HG02840 (cell line): ENCODE results near the gene PPARD.
"Not testable (repeated sequence)": the region's sequence is repeated elsewhere in the genome, so short reads cannot be mapped to it uniquely, and the experiment has no call there.

Experiments used
- ATAC-seq: cut with Tn5 transposase; IDR thresholded peaks from one replicate; pipeline ENCODE4 v1.9.1; 2021; ENCODE audit warnings: mild to moderate bottlenecking, moderate library complexity, moderate number of reproducible peaks; ENCODE audit not compliant: unreplicated experiment, low FRiP score

The PPARD gene

GRCh38 chr6:35432291-35432690 is 89.9 kb downstream of the PPARD start:
- no peak for ATAC-seq

DNA sequence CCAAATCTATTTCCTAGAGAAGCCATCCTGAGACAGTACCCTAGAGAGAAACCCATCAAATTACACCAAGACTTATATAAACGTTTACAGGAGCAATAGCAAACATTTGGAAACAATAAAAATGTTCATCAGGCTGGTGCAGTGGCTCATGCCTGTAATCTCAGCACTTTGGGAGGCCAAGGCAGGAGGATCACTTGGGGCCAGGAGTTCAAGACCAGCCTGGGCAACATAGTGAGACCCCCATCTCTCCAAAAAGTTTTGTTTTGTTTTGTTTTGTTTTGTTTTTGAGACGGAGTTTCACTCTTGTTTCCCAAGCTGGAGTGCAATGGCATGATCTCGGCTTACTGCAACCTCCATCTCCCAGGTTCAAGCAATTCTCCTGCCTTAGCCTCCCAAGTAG is 90.3 kb downstream of the PPARD start:
- not testable (repeated sequence) for ATAC-seq

- no peak for ATAC-seq
Observed at GRCh38 chr6:35435074-35435837, 92.9 kb downstream of the PPARD start.

DNA sequence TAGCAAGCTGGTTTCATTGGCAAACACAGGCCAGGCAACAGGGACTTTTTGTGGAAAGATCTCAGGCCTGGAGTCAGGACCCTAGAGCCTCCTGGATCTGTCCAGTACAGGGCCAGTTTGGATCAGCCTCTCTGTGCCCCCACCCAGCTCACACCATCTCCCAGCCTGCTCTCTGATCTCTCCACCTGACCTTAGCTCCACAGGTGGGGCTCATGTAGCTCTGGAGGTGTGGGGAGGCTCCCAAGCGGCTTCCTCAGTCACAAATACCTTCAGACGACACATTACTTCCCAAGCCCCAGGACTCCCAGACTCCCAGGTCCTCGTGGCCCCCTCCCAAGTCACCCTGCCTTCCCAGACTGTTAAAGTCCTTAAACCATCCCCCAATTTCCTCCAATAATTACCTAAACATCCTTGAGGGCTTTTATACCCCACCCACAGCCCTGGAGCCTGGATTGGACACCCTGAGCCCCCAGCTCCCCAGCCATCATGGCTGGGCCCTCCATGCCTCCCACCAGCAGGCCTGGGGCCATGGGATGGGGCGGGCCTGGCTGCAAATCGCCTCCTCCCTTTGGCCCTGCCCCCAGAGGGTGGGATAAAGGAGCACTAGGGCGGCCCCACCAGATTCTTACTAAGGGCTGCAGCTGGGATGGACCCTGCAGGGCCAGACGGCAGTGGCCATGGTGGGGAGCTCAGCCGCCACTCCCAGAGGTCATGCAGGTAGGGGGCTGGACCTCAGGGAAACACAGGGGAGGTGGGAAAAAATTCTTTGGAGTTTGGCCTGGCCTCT is 93.9 kb downstream of the PPARD start:
- ATAC-seq: no peak

DNA sequence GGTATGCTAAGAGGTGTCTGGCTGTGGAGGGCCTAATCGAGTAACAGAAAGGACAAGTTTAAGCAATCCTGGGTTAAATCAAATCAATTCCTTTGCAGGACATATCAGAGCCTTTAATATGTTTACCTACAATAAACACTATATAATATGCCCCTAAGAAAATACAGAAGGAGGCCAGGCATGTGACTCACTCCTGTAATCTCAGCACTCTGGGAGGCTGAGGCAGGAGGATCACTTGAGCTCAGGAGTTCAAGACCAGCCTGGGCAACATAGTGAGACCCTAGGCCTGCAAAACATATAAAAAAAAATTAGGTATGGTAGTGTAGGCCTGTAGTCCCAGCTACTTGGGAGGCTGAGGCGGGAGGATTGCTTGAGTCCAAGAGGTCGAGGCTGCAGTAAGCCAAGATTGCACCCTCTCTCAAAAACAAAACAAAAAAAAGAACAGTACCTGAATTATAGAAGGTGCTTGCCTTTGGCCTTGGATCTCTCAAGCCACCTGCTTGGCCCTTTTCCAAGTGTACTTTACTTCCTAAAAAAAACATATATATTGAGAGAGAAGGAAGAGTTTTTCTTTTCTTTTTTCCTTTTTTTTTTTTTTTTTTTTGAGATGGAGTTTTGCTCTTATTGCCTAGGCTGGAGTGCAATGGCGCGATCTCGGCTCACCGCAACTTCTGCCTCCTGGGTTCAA is 96.2 kb downstream of the PPARD start:
- ATAC-seq: not testable (repeated sequence)

DNA sequence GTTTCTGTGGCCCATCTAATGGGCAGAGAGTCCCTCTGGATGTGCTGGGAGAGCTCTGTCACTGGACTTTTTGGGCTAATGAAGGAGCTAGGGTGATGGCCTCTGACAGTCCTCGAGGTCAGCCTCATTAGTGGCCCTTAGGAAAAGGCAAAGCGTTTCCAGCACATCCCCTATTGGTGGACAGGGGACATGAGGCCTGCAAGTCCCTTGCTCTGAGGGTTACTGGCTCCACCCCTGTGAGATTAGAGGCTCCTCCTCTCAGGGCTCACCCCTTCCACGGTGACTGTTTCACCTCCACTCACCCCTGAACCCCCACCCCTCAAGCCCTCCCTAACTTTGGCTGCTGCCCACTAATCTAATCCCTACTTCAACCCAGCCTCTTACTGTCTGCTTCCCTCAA is 97.0 kb downstream of the PPARD start:
- no peak for ATAC-seq

GRCh38 chr6:35441205-35441604 is 98.8 kb downstream of the PPARD start:
- no peak for ATAC-seq

- no peak for ATAC-seq
Observed at GRCh38 chr6:35441642-35442041, 99.3 kb downstream of the PPARD start.

DNA sequence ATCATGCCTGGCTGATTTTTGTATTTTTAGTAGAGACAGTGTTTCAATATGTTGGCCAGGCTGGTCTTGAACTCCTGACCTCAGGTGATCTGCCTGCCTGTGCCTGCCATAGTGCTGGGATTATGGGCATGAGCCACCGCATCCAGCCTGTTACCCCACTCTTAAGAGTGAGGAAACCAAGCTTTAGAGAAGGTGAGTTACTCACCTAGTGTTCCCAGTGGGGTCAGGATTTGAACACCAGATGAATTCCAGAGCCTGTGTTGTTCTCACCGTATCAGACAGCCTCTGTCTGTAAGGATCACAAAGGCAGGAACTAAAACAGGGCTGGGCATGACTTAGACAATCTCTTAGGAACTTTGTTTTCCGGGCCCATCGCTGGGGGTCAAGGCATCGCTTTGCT is 100.3 kb downstream of the PPARD start:
- no peak for ATAC-seq

GRCh38 chr6:35443341-35444030 is 101.1 kb downstream of the PPARD start:
- ATAC-seq: no peak

DNA sequence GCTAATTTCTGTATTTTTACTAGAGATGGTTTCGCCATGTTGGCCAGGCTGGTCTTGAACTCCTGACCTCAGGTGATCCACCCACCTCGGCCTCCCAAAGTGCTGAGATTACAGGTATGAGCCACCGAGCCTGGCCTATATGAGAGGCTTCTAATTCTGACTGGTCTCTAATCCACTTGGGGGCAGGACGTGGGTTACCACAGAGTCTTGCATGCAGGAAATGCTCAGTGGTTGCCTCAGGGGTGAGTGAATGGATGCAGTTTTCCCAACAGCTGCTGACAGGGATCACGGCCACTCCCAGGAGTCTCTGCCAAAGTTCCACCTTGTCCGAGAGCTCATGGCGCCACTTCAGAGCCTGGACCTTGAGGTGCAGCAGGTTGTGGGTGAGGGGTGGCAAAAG is 103.3 kb downstream of the PPARD start:
- no peak for ATAC-seq

DNA sequence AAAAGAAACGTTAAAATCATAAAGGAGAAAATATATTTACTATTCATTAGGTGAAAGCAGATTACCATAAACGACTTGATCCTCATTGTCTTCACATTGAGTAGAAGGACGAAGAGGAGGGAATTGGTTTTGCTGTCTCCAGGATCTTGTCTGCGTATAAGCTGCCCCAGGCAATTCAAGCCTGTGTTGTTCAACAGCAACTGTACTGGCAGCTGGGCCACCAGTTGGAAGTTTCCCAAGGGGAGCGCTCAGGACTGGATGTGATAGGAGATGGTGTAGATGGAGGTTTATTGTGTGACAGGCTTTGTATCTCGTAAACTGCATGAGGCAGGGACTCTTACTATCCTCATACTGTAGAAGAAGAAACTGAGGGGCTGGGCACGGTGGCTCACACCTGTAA is 105.8 kb downstream of the PPARD start:
- ATAC-seq: no peak

GRCh38 chr6:35449287-35449881 is 107.0 kb downstream of the PPARD start:
- no peak for ATAC-seq

DNA sequence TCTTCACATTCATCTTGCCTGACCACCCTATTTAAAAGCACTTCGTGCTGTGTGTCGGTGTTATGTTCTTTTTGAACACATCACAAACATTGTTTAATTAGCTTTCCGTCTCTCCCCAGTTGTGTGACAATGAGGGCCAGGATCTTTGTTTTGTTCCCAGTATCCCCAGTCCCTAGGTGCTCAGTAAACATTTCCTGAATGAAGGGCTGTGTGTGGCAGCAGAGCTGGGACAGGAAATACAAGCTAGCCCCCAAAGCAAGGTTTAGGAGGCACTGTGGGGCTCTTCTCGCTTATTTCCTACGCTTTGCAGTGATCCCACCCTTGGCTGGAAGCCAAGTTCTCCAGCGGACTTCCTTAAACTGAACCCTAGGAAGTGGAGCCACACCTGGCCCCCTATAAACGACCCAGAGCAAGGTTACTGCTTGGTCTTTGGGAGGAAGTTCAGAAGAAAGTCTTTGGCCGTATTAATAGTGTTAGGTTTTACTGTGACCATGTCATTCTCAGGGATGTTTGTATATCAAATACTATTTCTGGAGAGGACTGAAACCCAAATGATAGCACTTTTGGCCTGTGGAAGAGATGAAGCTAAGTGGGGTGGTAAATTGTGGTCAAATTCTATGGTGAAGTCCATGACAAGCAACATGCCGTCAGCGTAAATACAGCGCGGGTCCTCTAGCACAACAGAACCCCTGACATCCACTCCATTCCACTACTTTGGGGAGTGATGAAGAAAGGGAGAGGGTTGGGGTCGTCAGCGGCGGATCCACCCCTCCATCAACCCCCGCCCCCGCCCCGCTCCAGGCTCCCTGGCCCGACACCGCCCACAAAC is 109.2 kb downstream of the PPARD start:
- no peak for ATAC-seq

DNA sequence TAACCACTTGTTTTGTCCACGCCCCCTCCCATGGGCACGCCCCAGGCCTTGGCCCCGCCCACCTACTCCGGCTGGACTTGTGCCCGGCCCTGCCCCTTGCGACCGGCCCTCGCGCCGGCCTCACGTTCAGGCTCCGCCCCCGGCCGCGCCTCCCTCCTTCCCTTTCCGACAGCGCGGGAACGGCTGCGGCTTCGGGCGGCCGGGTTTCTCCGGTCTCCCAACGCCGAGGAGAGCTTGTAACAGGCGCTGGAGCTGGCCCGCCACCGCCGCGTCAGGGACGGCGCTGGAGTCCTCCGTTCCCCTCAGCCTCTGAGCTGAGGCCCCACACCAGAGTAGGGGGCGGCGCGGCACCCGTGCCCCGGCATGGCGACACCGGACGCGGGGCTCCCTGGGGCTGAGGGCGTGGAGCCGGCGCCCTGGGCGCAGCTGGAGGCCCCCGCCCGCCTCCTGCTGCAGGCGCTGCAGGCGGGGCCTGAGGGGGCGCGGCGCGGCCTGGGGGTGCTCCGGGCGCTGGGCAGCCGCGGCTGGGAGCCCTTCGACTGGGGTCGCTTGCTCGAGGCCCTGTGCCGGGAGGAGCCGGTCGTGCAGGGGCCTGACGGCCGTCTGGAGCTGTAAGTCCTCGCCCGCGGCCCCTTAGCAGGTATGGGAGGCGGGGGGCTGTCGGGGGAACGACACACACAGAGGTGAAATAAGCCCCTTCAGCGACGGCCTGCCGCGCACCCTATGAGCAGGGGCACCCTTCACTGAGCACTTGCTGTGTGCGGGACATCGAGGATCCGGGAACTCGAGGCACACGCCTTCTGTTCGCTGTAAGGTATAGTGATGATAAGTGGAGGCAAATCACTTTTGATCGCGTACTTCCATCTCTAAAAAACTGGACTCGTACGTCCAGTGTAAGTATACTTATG is 110.1 kb downstream of the PPARD start, which contains the start of gene FANCE:
TSS of gene FANCE (plus strand) at position 156 of the 908 bp plus-strand sequence. CDS start at position 364, 208 bp downstream.
- peak; percentile 92 for ATAC-seq

GRCh38 chr6:35453236-35453635 is 110.9 kb downstream of the PPARD start:
- no peak for ATAC-seq

DNA sequence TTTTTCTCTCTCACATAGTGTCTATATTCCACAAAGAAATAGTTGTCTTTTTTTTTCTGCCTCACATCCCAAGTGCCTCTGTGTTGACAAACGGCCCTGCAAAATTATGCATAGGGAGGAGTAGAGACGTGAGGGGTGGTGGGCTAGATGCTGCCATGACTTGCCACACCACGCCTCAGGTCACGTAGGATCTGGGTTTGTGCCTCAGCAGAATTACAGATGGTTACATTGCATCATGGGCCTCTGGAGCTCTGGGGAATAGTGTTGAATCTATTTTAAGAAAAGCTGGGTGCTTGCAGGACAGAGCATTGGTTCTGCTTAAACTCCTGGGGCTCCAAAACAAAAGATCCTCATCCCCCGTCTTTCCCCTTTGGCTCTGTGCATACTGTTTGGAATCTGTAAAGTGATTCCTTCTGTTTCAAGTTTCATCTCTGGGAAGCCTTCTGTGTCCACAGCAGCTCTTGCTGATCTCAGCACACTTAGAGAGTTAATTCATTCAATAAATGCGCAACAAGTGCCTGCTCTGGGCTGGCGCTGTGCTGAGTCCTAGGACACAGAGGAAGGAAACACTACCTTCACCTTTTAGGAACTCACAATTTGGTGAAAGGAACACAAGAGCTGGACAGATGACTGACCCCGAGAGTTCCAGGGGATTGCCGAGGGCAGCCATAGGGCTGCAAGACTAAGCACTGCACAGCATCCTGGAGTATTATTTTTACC is 112.2 kb downstream of the PPARD start:
- no peak for ATAC-seq

DNA sequence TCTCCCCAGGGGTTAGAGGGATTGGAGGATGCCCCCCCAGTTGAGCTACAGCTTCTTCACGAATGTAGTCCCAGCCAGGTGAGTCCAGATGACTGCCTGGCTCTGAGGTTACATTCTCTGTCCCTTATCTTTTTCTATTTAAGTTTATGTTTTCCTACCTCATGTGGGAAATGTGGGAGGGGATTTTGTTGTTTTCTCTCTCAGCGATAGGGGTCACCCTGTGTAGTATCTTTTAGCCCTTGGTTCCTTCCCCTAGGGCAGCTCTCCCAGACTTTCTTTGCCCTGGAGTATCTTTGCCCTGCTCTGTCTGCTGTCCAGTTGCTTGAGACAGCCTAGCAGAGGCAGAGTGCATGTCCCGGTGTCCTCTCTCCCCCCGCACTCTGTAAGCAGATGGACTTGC is 115.5 kb downstream of the PPARD start:
- ATAC-seq: no peak
